GM18526 (cell line): Measurements from ENCODE around the gene CFAP46.

Experiments
- POLR2A ChIP-seq: IDR thresholded peaks from 3 replicates; pipeline ENCODE4 v1.6.1; 2011; ENCODE audit not compliant: insufficient read length; ENCODE audit errors: extremely low read depth

The CFAP46 gene

GRCh38 chr10:132906106-132906505, 36.3 kb downstream of the CFAP46 start:
- TF ChIP-seq POLR2A, result no peak

DNA sequence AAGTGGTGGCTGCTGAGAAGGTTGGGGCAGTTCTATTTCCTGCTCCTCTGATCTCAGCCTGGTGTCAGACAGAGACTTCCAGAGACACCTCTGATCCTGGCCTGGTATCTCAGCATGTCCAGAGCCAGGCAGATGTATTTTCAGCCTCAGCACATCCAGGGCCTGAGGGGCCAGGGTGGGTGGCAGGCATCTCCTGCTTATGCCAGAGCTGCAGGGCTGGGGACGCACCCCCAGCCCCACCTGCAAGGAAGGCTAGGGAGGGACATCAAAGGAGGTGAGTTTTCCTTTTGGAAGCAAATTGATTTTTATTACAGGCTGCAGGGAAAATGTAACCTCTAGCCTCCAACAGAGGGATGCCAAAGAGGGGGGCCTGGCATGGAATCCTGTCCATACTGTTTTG, 36.7 kb downstream of the CFAP46 start:
- no peak for TF ChIP-seq POLR2A

DNA sequence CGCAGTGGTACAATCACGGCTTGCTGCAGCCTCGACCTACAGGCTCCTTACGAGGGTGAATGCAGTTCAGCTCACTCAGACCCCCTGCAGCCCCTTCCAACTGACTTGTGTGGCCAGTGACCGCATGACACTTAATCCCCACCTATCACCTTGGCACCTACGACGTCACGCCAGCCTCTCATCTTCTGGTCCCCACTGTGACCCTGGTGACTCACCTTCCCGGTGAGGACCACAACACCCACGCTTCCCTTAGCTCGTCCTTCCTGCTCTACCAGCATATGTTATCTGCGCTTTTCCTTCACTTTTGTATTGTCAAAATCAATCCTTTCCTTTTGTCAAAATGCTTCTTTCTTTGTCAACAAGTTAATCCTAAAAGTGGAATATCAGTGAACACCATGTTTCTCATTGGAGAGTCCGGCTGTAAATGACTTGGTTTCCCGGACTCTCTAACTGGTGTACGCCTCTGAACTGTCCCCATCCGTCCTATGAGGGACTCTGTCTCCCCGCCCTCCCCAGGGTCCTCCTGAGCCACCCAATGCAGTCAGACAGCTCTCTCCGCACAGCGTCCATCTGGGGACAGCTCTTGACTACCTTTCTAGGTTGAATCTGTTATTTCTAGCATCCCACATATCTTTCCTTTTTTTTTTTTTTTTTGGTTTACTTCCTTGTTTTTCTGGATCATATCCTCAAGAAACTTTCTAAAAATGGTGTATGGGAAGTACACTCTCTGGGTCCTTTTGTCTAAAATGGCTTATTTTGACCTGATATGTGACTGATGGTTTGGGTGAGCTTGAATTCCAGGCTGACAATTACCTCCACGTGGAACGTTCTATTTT, 37.3 kb downstream of the CFAP46 start:
- TF ChIP-seq POLR2A, result no peak

DNA sequence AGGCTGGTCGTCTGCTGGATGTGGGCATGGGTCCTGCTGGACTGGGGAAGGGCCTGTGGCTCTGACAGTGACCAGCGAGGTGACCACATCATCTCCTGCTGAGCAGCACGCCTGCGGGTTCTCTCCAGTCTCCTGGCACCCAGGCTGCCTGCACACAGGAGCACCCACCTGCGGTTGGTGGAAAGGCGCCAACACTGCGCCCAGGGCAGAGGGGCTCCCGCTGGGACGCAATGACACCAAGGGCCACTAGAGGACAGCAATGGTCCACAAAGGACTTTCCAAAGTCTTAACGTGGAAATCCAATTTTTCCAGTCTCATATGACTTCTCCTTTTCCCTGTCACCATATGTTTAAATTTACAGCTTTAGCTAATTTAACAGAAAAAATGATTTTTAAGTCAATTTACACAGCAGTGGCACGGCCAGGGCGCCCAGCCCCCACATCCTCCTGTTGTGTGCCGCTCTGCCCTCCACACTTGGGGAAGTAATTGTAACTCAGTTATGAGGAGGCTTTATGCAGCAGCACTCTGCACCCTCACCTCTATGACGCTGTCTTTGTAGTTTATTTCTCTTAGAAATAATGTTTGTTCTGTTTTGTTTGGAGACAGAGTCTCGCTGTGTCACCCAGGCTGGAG, 38.1 kb downstream of the CFAP46 start:
- TF ChIP-seq POLR2A, result no peak

DNA sequence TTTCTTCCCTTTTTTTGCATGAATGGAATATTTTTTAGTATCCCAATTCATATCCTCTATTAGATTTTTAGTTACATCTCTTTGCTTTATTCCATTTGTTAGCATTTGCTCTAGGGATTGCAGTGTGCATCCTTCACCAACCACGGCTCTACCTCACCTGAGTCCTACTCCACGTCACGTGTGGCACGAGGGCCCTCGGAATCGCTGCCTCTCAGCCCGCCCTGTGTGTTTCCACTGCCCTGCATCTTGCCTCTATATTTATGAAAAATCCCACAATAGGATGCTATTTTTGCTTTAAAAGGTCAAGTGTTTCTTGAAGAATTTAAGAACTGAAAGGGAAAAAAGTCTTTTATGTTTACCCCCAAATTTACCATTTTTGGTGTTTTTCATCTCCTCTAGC, 41.0 kb downstream of the CFAP46 start:
- TF ChIP-seq POLR2A, result no peak

GRCh38 chr10:132900211-132900756, 42.1 kb downstream of the CFAP46 start:
- no peak for TF ChIP-seq POLR2A

GRCh38 chr10:132899751-132900065, 42.7 kb downstream of the CFAP46 start:
- no peak for TF ChIP-seq POLR2A

- TF ChIP-seq POLR2A, result no peak
Observed at GRCh38 chr10:132899054-132899750, 43.2 kb downstream of the CFAP46 start.

GRCh38 chr10:132898391-132899053, 43.8 kb downstream of the CFAP46 start:
- TF ChIP-seq POLR2A, result no peak

GRCh38 chr10:132897516-132898381, 44.6 kb downstream of the CFAP46 start:
- TF ChIP-seq POLR2A, result no peak

- TF ChIP-seq POLR2A, result no peak
Observed at GRCh38 chr10:132893090-132893489, 49.3 kb downstream of the CFAP46 start.

GRCh38 chr10:132892004-132892403, 50.4 kb downstream of the CFAP46 start:
- TF ChIP-seq POLR2A, result no peak

- no peak for TF ChIP-seq POLR2A
Observed at GRCh38 chr10:132891368-132891767, 51.0 kb downstream of the CFAP46 start.

GRCh38 chr10:132890301-132890700, 52.1 kb downstream of the CFAP46 start:
- no peak for TF ChIP-seq POLR2A
